ENCODE data around the gene SLC26A8. TPM values are rescaled to one million over a fixed set of nuclear protein-coding genes. Genes with fewer than 3 reads are reported as not detected.

SLC26A8 gene
- total RNA-seq, 1 donor, result under 0.01 TPM

GRCh38 chr6:35898003-35898402 lies 126.4 kb downstream of the SLC26A8 start:
- Histone ChIP-seq H3K79me2 (ENCODE audit: insufficient read depth, low read length) (peaks cover 90% of the 10 kb centered on the region), H3K36me3 (ENCODE audit: insufficient read depth, low read length) (no peaks in the 10 kb centered on the region), H3K27ac (ENCODE audit: low read depth, low read length) (no peak overlapping the region), H3K4me2 (ENCODE audit: insufficient read depth, low read length) (no peak overlapping the region), H3K4me1 (ENCODE audit: insufficient read depth, low read length) (no peaks in the 10 kb centered on the region), H3K9me3 (ENCODE audit: low read depth, low read length) (no peaks in the 10 kb centered on the region), H4K20me1 (ENCODE audit: insufficient read depth, low read length) (no peaks in the 10 kb centered on the region), H3K4me3 (ENCODE audit: insufficient read depth, low read length) (no peak overlapping the region), H2AFZ (ENCODE audit: low read length) (no peak overlapping the region), H3K27me3 (ENCODE audit: insufficient read depth, low read length) (no peaks in the 10 kb centered on the region)
- no peak for DNase-seq (ENCODE audit: insufficient read length, low spot score, missing footprints)
- no peak for TF ChIP-seq CTCF (IDR thresholded peaks at IDR 0.05; ENCODE audit: extremely low read depth, low read depth, low read length)

- H3K27me3 ChIP-seq (ENCODE audit: insufficient read depth, low read length), result no peaks in the 10 kb centered on the region
- H4K20me1 ChIP-seq (ENCODE audit: insufficient read depth, low read length), result no peaks in the 10 kb centered on the region
- peaks cover 89% of the 10 kb centered on the region for H3K79me2 ChIP-seq (ENCODE audit: insufficient read depth, low read length)
- DNase-seq (ENCODE audit: insufficient read length, low spot score, missing footprints), result no peak
- H3K4me3 ChIP-seq (ENCODE audit: insufficient read depth, low read length), result no peak overlapping the region
- no peaks in the 10 kb centered on the region for H3K9me3 ChIP-seq (ENCODE audit: low read depth, low read length)
- no peaks in the 10 kb centered on the region for H3K4me1 ChIP-seq (ENCODE audit: insufficient read depth, low read length)
- H3K4me2 ChIP-seq (ENCODE audit: insufficient read depth, low read length), result no peak overlapping the region
- H3K27ac ChIP-seq (ENCODE audit: low read depth, low read length), result no peak overlapping the region
- no peak overlapping the region for H2AFZ ChIP-seq (ENCODE audit: low read length)
- TF ChIP-seq CTCF (IDR thresholded peaks at IDR 0.05; ENCODE audit: extremely low read depth, low read depth, low read length), result no peak
- no peaks in the 10 kb centered on the region for H3K36me3 ChIP-seq (ENCODE audit: insufficient read depth, low read length)
These were observed 127.0 kb downstream of the SLC26A8 start for GRCh38 chr6:35897486-35897885.

GRCh38 chr6:35897036-35897435 lies 127.4 kb downstream of the SLC26A8 start:
- Histone ChIP-seq H3K4me2 (ENCODE audit: insufficient read depth, low read length) (no peak overlapping the region), H3K9me3 (ENCODE audit: low read depth, low read length) (no peaks in the 10 kb centered on the region), H4K20me1 (ENCODE audit: insufficient read depth, low read length) (no peaks in the 10 kb centered on the region), H3K4me1 (ENCODE audit: insufficient read depth, low read length) (no peaks in the 10 kb centered on the region), H3K27ac (ENCODE audit: low read depth, low read length) (no peak overlapping the region), H3K4me3 (ENCODE audit: insufficient read depth, low read length) (no peak overlapping the region), H3K79me2 (ENCODE audit: insufficient read depth, low read length) (peaks cover 91% of the 10 kb centered on the region), H2AFZ (ENCODE audit: low read length) (no peak overlapping the region), H3K27me3 (ENCODE audit: insufficient read depth, low read length) (no peaks in the 10 kb centered on the region), H3K36me3 (ENCODE audit: insufficient read depth, low read length) (no peaks in the 10 kb centered on the region)
- no peak for DNase-seq (ENCODE audit: insufficient read length, low spot score, missing footprints)
- no peak for TF ChIP-seq CTCF (IDR thresholded peaks at IDR 0.05; ENCODE audit: extremely low read depth, low read depth, low read length)

- no peak overlapping the region for H3K4me3 ChIP-seq (ENCODE audit: insufficient read depth, low read length)
- H4K20me1 ChIP-seq (ENCODE audit: insufficient read depth, low read length), result no peaks in the 10 kb centered on the region
- no peaks in the 10 kb centered on the region for H3K4me1 ChIP-seq (ENCODE audit: insufficient read depth, low read length)
- no peaks in the 10 kb centered on the region for H3K9me3 ChIP-seq (ENCODE audit: low read depth, low read length)
- no peak overlapping the region for H2AFZ ChIP-seq (ENCODE audit: low read length)
- no peaks in the 10 kb centered on the region for H3K36me3 ChIP-seq (ENCODE audit: insufficient read depth, low read length)
- no peak for TF ChIP-seq CTCF (IDR thresholded peaks at IDR 0.05; ENCODE audit: extremely low read depth, low read depth, low read length)
- DNase-seq (ENCODE audit: insufficient read length, low spot score, missing footprints), result no peak
- peaks cover 88% of the 10 kb centered on the region for H3K79me2 ChIP-seq (ENCODE audit: insufficient read depth, low read length)
- H3K4me2 ChIP-seq (ENCODE audit: insufficient read depth, low read length), result no peak overlapping the region
- no peak overlapping the region for H3K27ac ChIP-seq (ENCODE audit: low read depth, low read length)
- no peaks in the 10 kb centered on the region for H3K27me3 ChIP-seq (ENCODE audit: insufficient read depth, low read length)
These were observed 128.2 kb downstream of the SLC26A8 start for GRCh38 chr6:35896228-35896627.

All from osteoblast (primary cell).